GM12891 (cell line): ENCODE measurements around the gene TRIM47.

Experiments
- PAX5 ChIP-seq: IDR thresholded peaks from 2 replicates; pipeline ENCODE4 v1.6.1; 2011; ENCODE audit warnings: low read length, moderate library complexity, mild to moderate bottlenecking; ENCODE audit not compliant: insufficient read depth, severe bottlenecking
- POLR2A ChIP-seq: IDR thresholded peaks from 2 replicates; pipeline ENCODE4 v1.6.1; 2011; ENCODE audit warnings: low read depth, low read length, control low read depth
- POLR2AphosphoS5 ChIP-seq: IDR thresholded peaks from 2 replicates; pipeline ENCODE4 v1.6.1; 2011; ENCODE audit warnings: low read depth, low read length, control low read depth
- POU2F2 ChIP-seq: IDR thresholded peaks from 2 replicates; pipeline ENCODE4 v1.6.1; 2011; ENCODE audit warnings: low read depth, mild to moderate bottlenecking, control low read depth, low read length, moderate library complexity
- SPI1 ChIP-seq: IDR thresholded peaks from 2 replicates; pipeline ENCODE4 v1.6.1; 2011; ENCODE audit warnings: low read depth, low read length, control low read depth
- TAF1 ChIP-seq: IDR thresholded peaks from 2 replicates; pipeline ENCODE4 v1.6.1; 2011; ENCODE audit warnings: low read depth, low read length, control low read depth

DNA sequence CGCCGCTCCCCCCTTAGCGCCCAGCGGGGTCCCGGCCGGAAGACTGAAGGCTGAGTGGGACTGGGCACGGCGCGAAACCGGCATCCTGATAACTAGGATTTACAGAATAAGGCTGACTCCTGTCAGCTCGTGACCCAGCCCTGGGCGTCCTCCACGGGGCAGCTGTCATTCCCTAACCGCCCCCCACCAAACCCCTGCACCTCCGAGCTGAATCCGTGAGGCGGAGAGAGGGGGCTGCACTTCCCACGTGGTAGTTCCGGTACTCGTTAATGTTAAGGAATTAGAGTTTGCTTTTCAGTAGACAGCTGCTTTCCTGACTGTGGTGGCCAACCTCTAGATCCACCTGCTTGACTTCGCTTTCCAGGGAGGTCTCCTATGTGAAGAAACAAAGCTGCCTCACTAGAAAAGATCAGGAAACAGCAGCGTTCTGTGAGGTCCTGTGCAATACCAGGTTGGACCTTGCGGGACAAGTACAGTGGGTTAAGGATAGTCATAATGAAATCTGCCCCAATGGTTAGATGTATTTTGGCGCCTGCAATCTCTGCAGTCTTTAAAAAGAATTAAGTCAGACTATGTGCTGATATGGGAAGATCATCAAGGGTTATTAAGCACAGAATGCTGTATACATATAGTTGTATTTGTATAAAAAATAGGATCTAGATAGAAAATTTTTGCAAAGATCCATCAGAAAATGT lies 22.2 kb downstream of the TRIM47 start:
- TF ChIP-seq POLR2A (no peak), SPI1 (no peak), POLR2AphosphoS5 (no peak; the same call in 1 of the 2 replicates), TAF1 (no peak), POU2F2 (peak; percentile 45; the same call in 1 of the 2 replicates), PAX5 (no peak)
